ENCODE results near the gene NAGLU.
"Not testable (repeated sequence)": the region's sequence is repeated elsewhere in the genome, so short reads cannot be mapped to it uniquely, and the experiment has no call there.

NAGLU gene

DNA sequence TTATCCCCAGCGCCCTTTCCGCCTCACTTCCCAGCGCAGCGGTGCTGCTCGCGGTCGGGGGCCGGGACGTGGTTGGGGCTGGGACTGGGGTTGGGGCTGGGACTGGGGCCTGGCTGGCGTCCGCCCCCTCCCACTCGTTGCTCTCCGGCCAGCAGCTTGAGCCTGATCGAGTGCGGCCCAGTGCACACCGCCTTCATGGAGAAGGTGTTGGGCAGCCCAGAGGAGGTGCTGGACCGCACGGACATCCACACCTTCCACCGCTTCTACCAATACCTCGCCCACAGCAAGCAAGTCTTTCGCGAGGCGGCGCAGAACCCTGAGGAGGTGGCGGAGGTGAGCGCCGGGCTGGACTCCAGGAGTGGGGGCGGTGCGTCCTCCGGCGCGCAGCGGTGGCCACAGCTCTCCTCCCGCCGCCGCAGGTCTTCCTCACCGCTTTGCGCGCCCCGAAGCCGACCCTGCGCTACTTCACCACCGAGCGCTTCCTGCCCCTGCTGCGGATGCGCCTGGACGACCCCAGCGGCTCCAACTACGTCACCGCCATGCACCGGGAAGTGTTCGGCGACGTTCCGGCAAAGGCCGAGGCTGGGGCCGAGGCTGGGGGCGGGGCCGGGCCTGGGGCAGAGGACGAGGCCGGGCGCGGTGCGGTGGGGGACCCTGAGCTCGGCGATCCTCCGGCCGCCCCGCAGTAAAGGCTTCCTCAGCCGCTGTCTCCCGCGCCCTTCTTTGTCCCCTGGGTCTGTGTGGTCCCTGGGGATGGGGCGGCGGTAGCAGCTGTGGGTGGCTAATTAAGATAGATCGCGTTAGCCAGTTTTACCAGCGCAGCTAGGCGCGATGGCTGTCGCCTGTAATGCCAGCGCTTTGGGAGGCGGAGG, 18.4 kb downstream of the NAGLU start:
- peak; percentile 95 for DNase-seq (ENCODE audit: low spot score)

DNA sequence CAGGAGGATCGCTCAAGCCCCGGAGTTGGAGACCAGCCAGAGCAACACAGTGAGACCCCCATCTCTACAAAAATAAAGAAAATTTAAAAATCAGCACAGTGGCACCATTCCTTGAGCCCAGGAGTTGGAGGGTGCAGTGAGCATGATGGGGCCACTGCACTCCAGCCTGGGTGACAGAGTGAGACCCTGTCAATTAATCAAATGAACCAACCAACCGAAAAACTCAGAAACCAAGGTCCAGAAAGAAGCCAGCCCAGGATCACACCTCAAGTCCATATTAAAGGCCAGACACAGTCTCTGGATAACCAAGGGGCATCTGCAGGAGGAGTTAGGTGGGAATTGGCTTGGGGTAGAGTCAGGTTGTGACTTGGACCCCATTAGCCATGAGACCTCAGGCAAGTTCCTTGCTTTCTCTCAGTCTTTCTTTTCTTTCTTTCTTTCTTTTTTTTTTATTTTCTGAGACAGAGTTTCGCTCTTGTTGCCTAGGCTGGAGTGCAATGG, 19.1 kb downstream of the NAGLU start:
- no peak for DNase-seq (ENCODE audit: low spot score)
- TF ChIP-seq CTCF (IDR thresholded peaks at IDR 0.05; ENCODE audit: extremely low read depth, missing control alignments): no peak

More for the DNA sequence above, 18.4 kb downstream of the NAGLU start:
- TF ChIP-seq CTCF (IDR thresholded peaks at IDR 0.05; ENCODE audit: extremely low read depth, missing control alignments): no peak

GRCh38 chr17:42555961-42556617, 20.0 kb downstream of the NAGLU start:
- not testable (repeated sequence) for DNase-seq (ENCODE audit: low spot score)

DNA sequence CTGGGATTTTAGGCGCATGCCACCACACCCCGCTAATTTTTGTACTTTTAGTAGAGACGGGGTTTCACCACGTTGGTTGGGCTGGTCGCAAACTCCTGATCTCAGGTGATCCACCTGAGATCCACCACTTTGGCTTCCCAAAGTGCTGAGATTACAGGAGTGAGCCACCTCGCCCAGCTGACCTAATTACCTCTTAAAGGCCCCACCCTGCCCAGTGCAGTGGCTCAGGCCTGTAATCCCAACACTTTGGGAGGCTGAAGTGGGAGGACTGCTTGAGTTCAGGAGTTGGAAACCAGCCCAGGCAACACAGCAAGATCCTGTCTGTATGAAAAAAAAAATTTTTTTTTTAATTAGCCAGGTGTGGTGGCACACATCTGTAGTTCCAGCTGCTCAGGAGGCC, 23.0 kb downstream of the NAGLU start:
- DNase-seq (ENCODE audit: low spot score): no peak
- no peak for TF ChIP-seq CTCF (IDR thresholded peaks at IDR 0.05; ENCODE audit: extremely low read depth, missing control alignments)

GRCh38 chr17:42560246-42560645, 24.2 kb downstream of the NAGLU start:
- no peak for TF ChIP-seq CTCF (IDR thresholded peaks at IDR 0.05; ENCODE audit: extremely low read depth, missing control alignments)

GRCh38 chr17:42561897-42562387, 25.9 kb downstream of the NAGLU start, which contains the start of gene COASY:
Gene COASY, plus strand, starts transcription at chr17:42562148. Its CDS starts 475 bp downstream, at chr17:42562623.
- TF ChIP-seq CTCF (IDR thresholded peaks at IDR 0.05; ENCODE audit: extremely low read depth, missing control alignments): no peak
- peak; percentile 96 for DNase-seq (ENCODE audit: low spot score)

More at GRCh38 chr17:42560246-42560645, 24.2 kb downstream of the NAGLU start:
- DNase-seq (ENCODE audit: low spot score): no peak

DNA sequence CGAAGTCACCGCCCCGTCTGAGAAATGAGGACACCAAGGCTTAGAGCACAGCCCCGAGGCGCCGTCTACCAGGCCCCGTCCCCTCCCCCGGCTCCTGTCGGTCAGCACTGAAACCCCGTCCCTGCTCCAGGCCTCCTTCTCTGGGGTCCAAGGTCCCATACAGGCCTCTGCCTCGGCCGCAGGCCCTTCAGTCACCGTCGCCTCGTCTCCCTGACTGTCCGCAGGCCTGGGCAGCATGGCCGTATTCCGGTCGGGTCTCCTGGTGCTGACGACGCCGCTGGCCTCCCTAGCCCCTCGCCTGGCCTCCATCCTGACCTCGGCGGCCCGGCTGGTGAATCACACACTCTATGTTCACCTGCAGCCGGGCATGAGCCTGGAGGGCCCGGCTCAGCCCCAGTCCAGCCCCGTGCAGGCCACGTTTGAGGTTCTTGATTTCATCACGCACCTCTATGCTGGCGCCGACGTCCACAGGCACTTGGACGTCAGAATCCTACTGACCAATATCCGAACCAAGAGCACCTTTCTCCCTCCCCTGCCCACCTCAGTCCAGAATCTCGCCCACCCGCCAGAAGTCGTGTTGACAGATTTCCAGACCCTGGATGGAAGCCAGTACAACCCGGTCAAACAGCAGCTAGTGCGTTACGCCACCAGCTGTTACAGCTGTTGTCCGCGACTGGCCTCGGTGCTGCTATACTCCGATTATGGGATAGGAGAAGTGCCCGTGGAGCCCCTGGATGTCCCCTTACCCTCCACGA, 26.5 kb downstream of the NAGLU start:
- DNase-seq (ENCODE audit: low spot score): no peak
- no peak for TF ChIP-seq CTCF (IDR thresholded peaks at IDR 0.05; ENCODE audit: extremely low read depth, missing control alignments)
